Measurements from ENCODE around the gene EHMT1.
"Not testable (repeated sequence)": the region's sequence is repeated elsewhere in the genome, so short reads cannot be mapped to it uniquely, and the experiment has no call there.

The EHMT1 gene

GRCh38 chr9:137707361-137707760 lies 88.6 kb downstream of the EHMT1 start:
- Histone ChIP-seq H3K4me1 (peaks cover 17 to 39% (median 25%) of the 10 kb centered on the region in 10 experiments), H3K4me3 (no peak overlapping the region), H3K27me3 (no peaks in the 10 kb centered on the region), H3K9ac (no peak overlapping the region), H3K27ac (no peak overlapping the region), H3K9me3 (replicated peaks in 1 of 11) (peaks cover 22 to 37% (median 31%) of the 10 kb centered on the region in 11 experiments), H3K36me3 (peaks cover 48 to 66% (median 54%) of the 10 kb centered on the region in 11 experiments), H3K4me2 (no peak overlapping the region), H4K20me1 (peaks cover 67 to 98% (median 95%) of the 10 kb centered on the region in 11 experiments)
- TF ChIP-seq Cebpa-rat (IDR thresholded peaks at IDR 0.05), result no peak

GRCh38 chr9:137708590-137709284 lies 89.9 kb downstream of the EHMT1 start:
- Histone ChIP-seq H3K4me2 (no peak overlapping the region), H3K36me3 (peaks cover 45 to 67% (median 55%) of the 10 kb centered on the region in 11 experiments), H3K9ac (no peak overlapping the region), H3K27me3 (no peaks in the 10 kb centered on the region), H3K27ac (no peak overlapping the region), H4K20me1 (peaks cover 62 to 90% (median 84%) of the 10 kb centered on the region in 11 experiments), H3K4me1 (peaks cover 19 to 41% (median 26%) of the 10 kb centered on the region in 10 experiments), H3K4me3 (no peak overlapping the region), H3K9me3 (replicated peaks in 1 of 11) (peaks cover 16 to 37% (median 31%) of the 10 kb centered on the region in 11 experiments)
- no peak for TF ChIP-seq Cebpa-rat (IDR thresholded peaks at IDR 0.05)

- peaks cover 20 to 40% (median 35%) of the 10 kb centered on the region in 11 experiments for H3K9me3 ChIP-seq (replicated peaks in 1 of 11)
- H3K36me3 ChIP-seq, result peaks cover 51 to 75% (median 63%) of the 10 kb centered on the region in 11 experiments
- peaks cover 13 to 36% (median 26%) of the 10 kb centered on the region in 10 experiments for H3K4me1 ChIP-seq
- H3K4me2 ChIP-seq, result no peak overlapping the region
- H3K27me3 ChIP-seq, result no peaks in the 10 kb centered on the region
- no peak overlapping the region for H3K9ac ChIP-seq
- peaks cover 58 to 82% (median 77%) of the 10 kb centered on the region in 11 experiments for H4K20me1 ChIP-seq
- H3K4me3 ChIP-seq, result no peak overlapping the region
- no peak overlapping the region for H3K27ac ChIP-seq
- no peak for TF ChIP-seq Cebpa-rat (IDR thresholded peaks at IDR 0.05)
These were observed 90.8 kb downstream of the EHMT1 start for GRCh38 chr9:137709411-137710101.

GRCh38 chr9:137710704-137711103 lies 91.9 kb downstream of the EHMT1 start:
- Histone ChIP-seq H3K9me3 (replicated peaks in 1 of 11) (peaks cover 32 to 52% (median 46%) of the 10 kb centered on the region in 11 experiments), H3K36me3 (peaks cover 62 to 85% (median 74%) of the 10 kb centered on the region in 11 experiments), H3K27me3 (no peaks in the 10 kb centered on the region), H3K4me3 (no peak overlapping the region), H3K27ac (no peak overlapping the region), H3K9ac (no peak overlapping the region), H4K20me1 (peaks cover 50 to 73% (median 68%) of the 10 kb centered on the region in 11 experiments), H3K4me2 (no peak overlapping the region), H3K4me1 (peaks cover 8 to 31% (median 19%) of the 10 kb centered on the region in 10 experiments; a peak in 19 of 20 replicates)
- no peak for TF ChIP-seq Cebpa-rat (IDR thresholded peaks at IDR 0.05)

GRCh38 chr9:137711678-137712105 lies 92.9 kb downstream of the EHMT1 start:
- Histone ChIP-seq H3K4me1 (peaks cover 8 to 24% (median 17%) of the 10 kb centered on the region in 10 experiments; a peak in 19 of 20 replicates), H3K4me3 (no peak overlapping the region; a peak in 2 of 20 replicates), H3K9ac (no peak overlapping the region), H3K4me2 (peak overlapping the region in 9 of 11 experiments; percentile 3 to 53 (median 28); a peak in 15 of 22 replicates), H3K36me3 (peaks cover 65 to 88% (median 77%) of the 10 kb centered on the region in 11 experiments), H4K20me1 (peaks cover 42 to 68% (median 59%) of the 10 kb centered on the region in 11 experiments), H3K27ac (no peak overlapping the region), H3K27me3 (no peaks in the 10 kb centered on the region; a peak in 1 of 22 replicates), H3K9me3 (replicated peaks in 1 of 11) (peaks cover 39 to 61% (median 56%) of the 10 kb centered on the region in 11 experiments)
- no peak for TF ChIP-seq Cebpa-rat (IDR thresholded peaks at IDR 0.05)

- no peak for TF ChIP-seq Cebpa-rat (IDR thresholded peaks at IDR 0.05)
- H4K20me1 ChIP-seq, result peaks cover 6 to 68% (median 58%) of the 10 kb centered on the region in 11 experiments; a peak in 19 of 22 replicates
- H3K4me2 ChIP-seq, result peak overlapping the region in 1 of 11 experiments; percentile 9; a peak in 1 of 22 replicates
- peaks cover 85 to 94% (median 92%) of the 10 kb centered on the region in 11 experiments for H3K36me3 ChIP-seq
- H3K27ac ChIP-seq, result no peak overlapping the region
- H3K4me3 ChIP-seq, result peak overlapping the region in 8 of 10 experiments; percentile 1 to 42 (median 12); a peak in 9 of 20 replicates
- H3K9me3 ChIP-seq (replicated peaks in 1 of 11), result peaks cover 40 to 92% (median 72%) of the 10 kb centered on the region in 11 experiments
- H3K27me3 ChIP-seq, result no peaks in the 10 kb centered on the region; a peak in 1 of 22 replicates
- H3K9ac ChIP-seq, result no peak overlapping the region
- H3K4me1 ChIP-seq, result peaks cover 8 to 23% (median 19%) of the 10 kb centered on the region in 10 experiments; a peak in 19 of 20 replicates
These were observed 96.5 kb downstream of the EHMT1 start for GRCh38 chr9:137715321-137715720.

GRCh38 chr9:137715866-137716693 lies 97.3 kb downstream of the EHMT1 start:
- Histone ChIP-seq H3K4me3 (peak overlapping the region in 8 of 10 experiments; percentile 1 to 57 (median 29); a peak in 9 of 20 replicates), H3K4me2 (peak overlapping the region in 2 of 11 experiments; percentile 32 to 37; a peak in 3 of 22 replicates), H3K27ac (peak overlapping the region in 5 of 11 experiments; percentile 1 to 46 (median 36); a peak in 7 of 22 replicates), H4K20me1 (peaks cover 0 to 67% (median 57%) of the 10 kb centered on the region in 11 experiments; a peak in 17 of 22 replicates), H3K36me3 (peaks cover 85 to 94% (median 92%) of the 10 kb centered on the region in 11 experiments), H3K4me1 (peaks cover 8 to 23% (median 19%) of the 10 kb centered on the region in 10 experiments; a peak in 19 of 20 replicates), H3K9me3 (replicated peaks in 1 of 11) (peaks cover 40 to 94% (median 71%) of the 10 kb centered on the region in 11 experiments)
- H3K27me3 ChIP-seq, H3K9ac ChIP-seq: not testable (repeated sequence)
